HK-2 (cell line): ENCODE data around the gene TNN.

Experiments used
- DNase-seq: peaks from one replicate; pipeline ENCODE4 v3.0.0-alpha.2; 2018; ENCODE audit not compliant: unreplicated experiment

Gene TNN

GRCh38 chr1:175145899-175146528, 78.4 kb downstream of the TNN start:
- no peak for DNase-seq

- DNase-seq = peak; percentile 62
These were observed 79.0 kb downstream of the TNN start for GRCh38 chr1:175146529-175147213.

- DNase-seq = no peak
These were observed 79.9 kb downstream of the TNN start for GRCh38 chr1:175147569-175147968.

DNA sequence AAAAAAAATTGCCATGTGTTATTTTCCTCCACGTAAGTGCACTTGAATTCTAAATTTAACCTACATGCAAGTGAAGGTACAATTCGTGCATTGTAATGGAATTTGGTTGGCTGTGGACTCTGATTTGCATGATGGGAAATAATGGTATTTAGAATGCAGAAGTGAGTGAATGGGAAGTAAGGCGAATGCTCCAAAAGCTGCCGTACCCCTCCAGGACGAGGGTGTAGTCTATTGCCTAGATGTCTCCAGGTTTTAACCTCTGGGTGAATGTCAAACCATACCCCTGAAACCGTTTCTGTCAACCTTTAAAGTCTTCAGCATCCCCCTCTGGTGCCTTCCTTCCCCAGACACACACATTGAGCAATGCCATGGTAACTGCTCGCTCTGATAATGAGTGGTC, 80.4 kb downstream of the TNN start:
- no peak for DNase-seq

DNA sequence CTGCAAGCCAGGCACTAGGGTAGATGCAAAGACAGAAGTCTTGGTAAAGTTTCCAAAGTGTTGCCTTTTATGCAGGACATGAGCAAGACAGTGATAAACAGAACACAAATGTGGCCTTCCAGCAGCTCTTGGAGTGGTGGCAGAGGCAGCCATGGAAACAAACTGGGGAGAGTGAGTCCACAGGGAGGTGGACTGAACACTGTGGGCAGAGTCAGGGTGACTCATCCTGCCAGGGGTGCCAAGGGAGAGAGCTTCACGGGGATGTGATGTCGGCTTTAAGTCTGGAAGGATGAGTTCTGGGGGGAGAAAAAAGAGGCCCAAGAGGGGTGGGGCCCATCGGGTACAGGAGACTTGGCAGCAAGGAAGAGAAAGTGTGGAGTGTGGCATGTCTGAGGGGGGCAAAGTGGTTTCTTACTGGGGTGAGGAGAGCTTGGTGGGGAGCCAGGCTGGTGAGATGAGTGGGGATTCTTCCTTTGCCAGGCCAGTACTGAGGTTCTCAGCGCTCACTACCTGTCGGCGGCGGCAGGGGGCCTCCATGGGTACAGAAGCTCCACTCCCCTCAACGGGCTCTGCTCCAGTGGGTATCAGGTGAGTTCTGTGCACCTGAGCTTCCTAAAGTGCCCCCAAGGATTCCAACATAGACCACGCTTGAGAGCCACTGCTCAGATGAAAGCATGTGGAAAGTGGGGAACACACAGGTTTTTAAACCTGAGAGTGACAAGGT, 83.1 kb downstream of the TNN start:
- peak; percentile 11 for DNase-seq

- DNase-seq = peak; percentile 50
These were observed 84.5 kb downstream of the TNN start for GRCh38 chr1:175152006-175152652.

DNA sequence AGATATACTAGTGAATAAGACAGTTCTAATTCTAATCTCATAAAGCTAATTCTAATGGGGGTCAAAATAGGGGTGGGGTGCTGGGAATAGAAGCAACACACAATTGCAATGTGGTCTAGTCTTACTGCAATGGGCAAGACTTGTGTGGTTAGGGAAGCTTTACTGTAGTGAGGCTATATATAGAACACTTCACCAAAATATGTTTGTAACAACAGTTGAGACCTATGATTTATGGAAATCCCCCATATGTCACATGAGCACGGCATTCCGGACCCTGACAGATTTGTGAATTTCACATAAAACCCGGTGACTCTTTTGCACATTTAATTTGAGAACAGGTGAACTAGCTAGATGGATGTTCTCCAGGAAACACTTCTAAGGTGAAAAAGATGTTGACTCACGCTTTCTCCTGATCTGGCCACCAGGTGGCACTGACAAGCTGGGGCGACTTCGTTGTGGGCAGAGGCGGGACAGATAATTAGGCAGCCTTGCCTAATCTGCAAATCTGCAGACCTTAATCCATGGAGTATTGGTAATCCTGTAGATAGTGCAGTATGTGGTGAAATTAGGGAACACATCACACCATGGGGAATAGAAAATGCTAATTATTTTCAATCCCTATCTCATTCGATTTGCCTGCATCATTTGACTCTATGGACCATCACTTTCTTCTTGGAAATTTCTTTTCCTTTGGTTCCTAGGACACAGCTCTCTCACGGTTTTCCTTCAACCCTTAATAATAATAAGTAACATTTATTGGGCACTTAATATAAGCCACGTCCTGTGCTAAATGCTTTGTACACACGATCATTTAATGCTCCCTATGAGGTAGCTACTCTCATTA, 87.2 kb downstream of the TNN start:
- peak; percentile 49 for DNase-seq

- no peak for DNase-seq
These were observed 87.8 kb downstream of the TNN start for GRCh38 chr1:175155473-175155856.

GRCh38 chr1:175155936-175156335, 88.3 kb downstream of the TNN start:
- no peak for DNase-seq

GRCh38 chr1:175157200-175157599, 89.6 kb downstream of the TNN start:
- no peak for DNase-seq

DNA sequence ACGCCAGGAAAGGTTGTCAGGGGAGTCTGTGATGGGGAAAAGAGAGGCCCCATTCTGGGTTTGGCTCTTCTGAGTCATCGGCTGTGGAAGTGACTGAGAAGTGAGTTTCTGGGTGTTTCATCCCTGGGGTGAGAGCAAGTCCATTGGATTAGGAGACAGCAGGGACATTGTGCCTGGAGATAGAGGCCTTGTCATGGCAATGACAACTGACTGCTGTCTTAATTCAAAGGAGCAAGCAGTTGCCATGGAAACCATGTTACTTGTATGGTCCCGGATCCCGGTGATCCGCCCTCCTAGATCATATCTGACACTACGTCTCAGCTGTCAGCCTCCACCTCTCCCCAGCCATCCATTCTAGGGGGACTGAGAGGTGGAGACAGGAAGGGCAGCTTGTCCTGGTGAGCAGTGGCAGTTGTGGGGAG, 90.5 kb downstream of the TNN start:
- DNase-seq = no peak

GRCh38 chr1:175162955-175163354, 95.3 kb downstream of the TNN start:
- no peak for DNase-seq

GRCh38 chr1:175163702-175164101, 96.1 kb downstream of the TNN start:
- DNase-seq = no peak

DNA sequence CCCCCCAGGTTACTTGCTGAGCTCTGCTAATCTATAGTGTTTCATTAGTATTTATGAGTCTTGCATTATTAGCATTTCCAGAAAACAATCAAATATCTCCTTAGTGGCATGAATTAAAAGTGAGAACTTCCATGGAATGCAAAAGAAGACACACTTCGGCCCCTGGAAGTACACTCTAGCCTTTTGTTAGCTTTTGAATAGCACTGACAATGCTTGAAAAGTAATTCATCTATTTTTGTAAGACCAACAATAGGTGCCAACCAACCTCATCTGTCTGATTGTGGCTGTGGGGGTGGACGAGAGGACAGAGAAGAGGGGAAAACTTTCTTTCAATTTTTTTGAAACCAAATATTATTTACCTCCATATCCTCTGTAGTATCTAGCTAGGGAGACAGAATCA, 97.1 kb downstream of the TNN start:
- DNase-seq = no peak

DNA sequence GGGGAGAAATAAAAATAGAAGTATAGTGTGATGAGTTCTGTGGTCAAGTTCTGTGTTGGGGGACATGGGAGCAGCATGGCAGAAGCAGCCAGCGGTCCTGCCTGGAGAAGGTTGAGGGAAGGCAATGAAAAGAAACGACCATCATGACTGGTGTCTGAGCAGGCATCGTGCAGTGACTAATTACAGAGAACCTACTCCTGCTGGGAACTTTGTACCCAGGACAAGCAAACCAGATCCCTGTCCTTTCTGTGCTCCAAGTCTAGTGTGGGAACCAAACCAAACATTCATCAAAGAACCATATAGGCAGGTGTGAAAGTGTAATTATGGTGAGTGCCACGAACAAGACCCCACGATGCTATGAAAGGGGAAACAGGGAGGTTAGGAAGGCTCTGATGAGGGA, 99.1 kb downstream of the TNN start:
- no peak for DNase-seq

- DNase-seq = no peak
These were observed 100.2 kb downstream of the TNN start for GRCh38 chr1:175167861-175168260.

DNA sequence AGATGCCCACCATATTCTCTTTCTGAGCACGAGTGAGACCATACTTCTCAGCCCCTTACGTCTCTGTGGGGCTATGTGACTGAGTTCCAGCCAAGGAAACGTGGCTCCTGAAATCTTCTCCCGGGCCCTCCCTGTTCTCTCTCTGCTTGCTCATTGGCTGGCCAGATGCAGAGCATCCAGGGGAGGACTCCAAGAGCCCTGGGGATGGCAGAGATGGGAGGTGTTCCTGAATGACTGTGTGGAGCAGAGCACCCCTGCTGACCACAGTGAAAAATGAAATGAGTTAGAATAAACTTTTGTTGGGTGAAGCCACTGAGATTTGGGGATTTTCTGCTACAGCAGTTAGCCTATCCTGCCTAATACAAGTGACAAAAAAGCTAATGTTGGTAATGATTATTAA, 101.1 kb downstream of the TNN start:
- no peak for DNase-seq

GRCh38 chr1:175169286-175170018, 101.8 kb downstream of the TNN start:
- DNase-seq = no peak

- DNase-seq = no peak
These were observed 103.6 kb downstream of the TNN start for GRCh38 chr1:175171036-175171913.

GRCh38 chr1:175172503-175172902, 104.9 kb downstream of the TNN start:
- no peak for DNase-seq
